ENCODE results near the gene EXT2.

The EXT2 gene

DNA sequence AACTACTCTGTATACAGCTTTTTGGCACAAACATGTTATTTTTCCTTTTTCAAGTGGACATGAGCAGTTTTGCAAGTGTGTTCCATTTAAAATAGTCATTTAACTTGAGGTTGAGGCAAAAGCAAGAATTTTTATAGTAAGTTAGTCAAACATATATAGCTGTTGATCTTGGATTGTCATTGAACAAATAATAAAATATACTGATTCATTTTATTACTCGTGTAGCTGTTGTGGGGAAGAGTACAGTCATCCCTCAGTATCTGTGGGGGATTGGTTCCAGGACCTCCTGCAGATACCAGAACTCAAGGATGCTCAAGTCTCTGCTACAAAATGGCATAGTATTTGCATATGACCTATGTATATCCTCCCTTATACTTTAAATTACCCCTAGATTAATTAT is 45.3 kb downstream of the EXT2 start:
- H3K4me2 ChIP-seq (ENCODE audit: low read depth, low read length, poor library complexity, severe bottlenecking) = no peak overlapping the region

DNA sequence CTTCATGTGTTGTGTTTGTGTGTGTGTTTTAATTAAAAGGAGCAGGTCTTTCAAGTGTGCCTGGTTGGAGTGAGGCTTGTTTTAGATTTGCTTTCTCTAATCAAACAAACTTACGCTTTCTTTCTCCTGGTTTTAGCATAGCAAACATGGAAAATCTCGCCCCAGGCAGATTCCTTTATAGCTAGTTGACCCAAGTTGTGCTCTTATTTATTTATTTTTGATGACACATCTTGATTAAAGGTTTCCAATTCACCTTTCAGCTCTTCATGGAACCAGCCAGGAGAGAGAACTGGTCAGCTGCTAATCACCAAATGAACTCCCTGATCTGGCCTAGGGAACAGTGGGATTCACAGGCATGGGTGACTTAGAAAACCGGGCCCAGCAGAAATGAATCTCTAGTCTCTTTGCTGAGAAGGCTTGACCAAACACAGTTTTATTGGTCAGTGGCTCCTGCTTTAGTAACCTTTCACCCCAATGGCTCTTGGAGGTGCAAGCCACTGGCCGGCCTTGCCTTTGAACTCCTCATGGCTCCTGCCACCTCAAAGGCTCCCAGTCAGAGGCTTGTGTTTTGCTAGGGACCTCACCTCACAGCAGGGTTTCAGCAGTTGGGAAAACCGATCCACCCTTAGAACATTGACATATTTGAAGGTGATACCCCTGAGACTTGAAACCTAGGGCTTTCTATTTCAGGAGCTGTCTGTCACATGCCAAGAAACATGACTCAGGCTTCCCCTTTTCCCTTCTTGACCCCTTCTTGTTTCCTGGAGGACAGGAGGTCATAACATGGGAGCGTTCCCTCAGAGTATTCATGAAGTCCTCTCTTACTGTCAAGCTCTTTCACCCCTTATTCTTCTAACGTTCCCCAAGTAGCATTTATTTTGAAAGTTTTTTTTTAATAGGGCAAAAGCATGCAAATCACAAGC is 48.8 kb downstream of the EXT2 start:
- TF ChIP-seq, protein P1, sequence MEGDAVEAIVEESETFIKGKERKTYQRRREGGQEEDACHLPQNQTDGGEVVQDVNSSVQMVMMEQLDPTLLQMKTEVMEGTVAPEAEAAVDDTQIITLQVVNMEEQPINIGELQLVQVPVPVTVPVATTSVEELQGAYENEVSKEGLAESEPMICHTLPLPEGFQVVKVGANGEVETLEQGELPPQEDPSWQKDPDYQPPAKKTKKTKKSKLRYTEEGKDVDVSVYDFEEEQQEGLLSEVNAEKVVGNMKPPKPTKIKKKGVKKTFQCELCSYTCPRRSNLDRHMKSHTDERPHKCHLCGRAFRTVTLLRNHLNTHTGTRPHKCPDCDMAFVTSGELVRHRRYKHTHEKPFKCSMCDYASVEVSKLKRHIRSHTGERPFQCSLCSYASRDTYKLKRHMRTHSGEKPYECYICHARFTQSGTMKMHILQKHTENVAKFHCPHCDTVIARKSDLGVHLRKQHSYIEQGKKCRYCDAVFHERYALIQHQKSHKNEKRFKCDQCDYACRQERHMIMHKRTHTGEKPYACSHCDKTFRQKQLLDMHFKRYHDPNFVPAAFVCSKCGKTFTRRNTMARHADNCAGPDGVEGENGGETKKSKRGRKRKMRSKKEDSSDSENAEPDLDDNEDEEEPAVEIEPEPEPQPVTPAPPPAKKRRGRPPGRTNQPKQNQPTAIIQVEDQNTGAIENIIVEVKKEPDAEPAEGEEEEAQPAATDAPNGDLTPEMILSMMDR (conservative IDR thresholded peaks at IDR 0.05; ENCODE audit: low read length) = no peak
- no peak for TF ChIP-seq EZH2phosphoT487 (IDR thresholded peaks at IDR 0.05; ENCODE audit: borderline replicate concordance)
- no peaks in the 10 kb centered on the region for H3K27me3 ChIP-seq (ENCODE audit: insufficient read depth, low read length, poor library complexity, severe bottlenecking)
- no peak overlapping the region for H3K4me3 ChIP-seq (ENCODE audit: low read length, poor library complexity, severe bottlenecking)
- no peaks in the 10 kb centered on the region for H3K4me1 ChIP-seq (ENCODE audit: insufficient read depth, low read length, poor library complexity, severe bottlenecking)
- H3K36me3 ChIP-seq (ENCODE audit: insufficient read depth, low read length) = peaks cover 56% of the 10 kb centered on the region; the same call in 1 of the 2 replicates
- no peaks in the 10 kb centered on the region for H4K20me1 ChIP-seq (ENCODE audit: insufficient read depth, low read length, poor library complexity, severe bottlenecking)
- no peaks in the 10 kb centered on the region for H3K9me2 ChIP-seq (replicated peaks; ENCODE audit: low read depth, low read length)
- H2AFZ ChIP-seq (ENCODE audit: low read length) = no peak overlapping the region
- no peak overlapping the region for H3K4me2 ChIP-seq (ENCODE audit: low read depth, low read length, poor library complexity, severe bottlenecking)
- H3K79me2 ChIP-seq (ENCODE audit: insufficient read depth, low read length) = no peaks in the 10 kb centered on the region
- no peak overlapping the region for H3K9ac ChIP-seq (ENCODE audit: low read depth, low read length, poor library complexity, severe bottlenecking)
- no peaks in the 10 kb centered on the region for H3K9me3 ChIP-seq (ENCODE audit: insufficient read depth, low read depth, low read length)
- H3F3A ChIP-seq (ENCODE audit: low read depth) = no peaks in the 10 kb centered on the region

More for the DNA sequence above, 45.3 kb downstream of the EXT2 start:
- Histone ChIP-seq H3K4me3 (ENCODE audit: low read length, poor library complexity, severe bottlenecking) (no peak overlapping the region), H3K79me2 (ENCODE audit: insufficient read depth, low read length) (no peaks in the 10 kb centered on the region), H3K27me3 (ENCODE audit: insufficient read depth, low read length, poor library complexity, severe bottlenecking) (no peaks in the 10 kb centered on the region), H3K9me2 (replicated peaks; ENCODE audit: low read depth, low read length) (no peaks in the 10 kb centered on the region), H3K36me3 (ENCODE audit: insufficient read depth, low read length) (peaks cover 34% of the 10 kb centered on the region; the same call in 1 of the 2 replicates), H3K9ac (ENCODE audit: low read depth, low read length, poor library complexity, severe bottlenecking) (no peak overlapping the region), H2AFZ (ENCODE audit: low read length) (no peak overlapping the region), H3K9me3 (ENCODE audit: insufficient read depth, low read depth, low read length) (no peaks in the 10 kb centered on the region), H3F3A (ENCODE audit: low read depth) (no peaks in the 10 kb centered on the region), H4K20me1 (ENCODE audit: insufficient read depth, low read length, poor library complexity, severe bottlenecking) (no peaks in the 10 kb centered on the region), H3K4me1 (ENCODE audit: insufficient read depth, low read length, poor library complexity, severe bottlenecking) (no peaks in the 10 kb centered on the region)
- TF ChIP-seq EZH2phosphoT487 (IDR thresholded peaks at IDR 0.05; ENCODE audit: borderline replicate concordance) = no peak
- TF ChIP-seq, protein P1 (conservative IDR thresholded peaks at IDR 0.05; ENCODE audit: low read length) = no peak

DNA sequence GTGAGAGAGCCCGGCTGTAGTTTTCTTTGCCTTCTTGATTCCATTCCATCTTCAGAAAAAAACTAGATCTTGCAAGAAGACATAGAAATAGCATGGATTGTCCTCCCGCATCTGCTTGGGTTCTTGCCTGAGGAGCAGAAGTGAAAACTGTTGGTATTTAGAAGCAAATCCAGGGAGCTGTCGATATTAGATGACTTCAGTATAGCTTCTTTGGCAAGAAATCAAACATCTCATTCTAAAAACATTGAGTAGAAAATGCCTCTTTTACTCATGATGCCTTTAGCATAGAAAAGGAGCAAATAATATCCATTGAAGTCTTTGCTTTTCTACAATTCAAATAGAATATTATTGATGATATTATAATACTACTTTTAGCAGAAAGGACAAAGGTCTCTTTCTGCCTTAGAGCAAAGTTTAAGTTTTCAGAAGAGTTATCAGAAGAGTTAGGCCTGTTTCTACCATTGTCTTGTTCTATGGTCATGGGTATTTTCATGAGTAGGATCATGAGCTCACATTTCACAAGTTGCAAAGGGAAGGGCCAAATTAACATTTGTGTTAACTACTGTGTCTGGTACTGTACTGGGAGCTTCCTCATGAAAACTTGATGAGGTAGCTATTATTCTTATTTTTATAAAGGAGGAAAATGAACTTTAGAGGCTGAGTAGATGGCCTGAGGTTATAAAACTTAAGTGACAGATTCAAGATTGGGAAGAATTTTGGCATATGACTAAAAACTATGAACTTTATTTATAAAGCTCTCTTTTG is 49.7 kb downstream of the EXT2 start:
- H3K4me1 ChIP-seq (ENCODE audit: insufficient read depth, low read length, poor library complexity, severe bottlenecking) = no peaks in the 10 kb centered on the region
- no peak overlapping the region for H3K4me3 ChIP-seq (ENCODE audit: low read length, poor library complexity, severe bottlenecking)
- no peaks in the 10 kb centered on the region for H4K20me1 ChIP-seq (ENCODE audit: insufficient read depth, low read length, poor library complexity, severe bottlenecking)
- peaks cover 56% of the 10 kb centered on the region; the same call in 1 of the 2 replicates for H3K36me3 ChIP-seq (ENCODE audit: insufficient read depth, low read length)
- H3K9ac ChIP-seq (ENCODE audit: low read depth, low read length, poor library complexity, severe bottlenecking) = no peak overlapping the region
- no peak overlapping the region for H3K4me2 ChIP-seq (ENCODE audit: low read depth, low read length, poor library complexity, severe bottlenecking)
- TF ChIP-seq, protein P1 (conservative IDR thresholded peaks at IDR 0.05; ENCODE audit: low read length) = no peak
- TF ChIP-seq EZH2phosphoT487 (IDR thresholded peaks at IDR 0.05; ENCODE audit: borderline replicate concordance) = no peak
- no peak overlapping the region for H2AFZ ChIP-seq (ENCODE audit: low read length)
- H3K27me3 ChIP-seq (ENCODE audit: insufficient read depth, low read length, poor library complexity, severe bottlenecking) = no peaks in the 10 kb centered on the region
- H3K9me2 ChIP-seq (replicated peaks; ENCODE audit: low read depth, low read length) = no peaks in the 10 kb centered on the region
- H3F3A ChIP-seq (ENCODE audit: low read depth) = no peaks in the 10 kb centered on the region
- no peaks in the 10 kb centered on the region for H3K9me3 ChIP-seq (ENCODE audit: insufficient read depth, low read depth, low read length)
- no peaks in the 10 kb centered on the region for H3K79me2 ChIP-seq (ENCODE audit: insufficient read depth, low read length)

Measured in Loucy (cell line).